Adipocyte (in vitro differentiated cells): ENCODE measurements around the gene CCDC102A.
"Not testable (repeated sequence)": the region's sequence is repeated elsewhere in the genome, so short reads cannot be mapped to it uniquely, and the experiment has no call there.

ENCODE experiments used
- DNase-seq: peaks from one replicate; pipeline ENCODE4 v3.0.0-alpha.2; 2015; ENCODE audit warnings: low read depth
- H3K27me3 ChIP-seq: replicated peaks from 2 replicates; pipeline ENCODE4 v1.7.0; 2013; ENCODE audit warnings: mild to moderate bottlenecking, low read length, moderate library complexity; ENCODE audit not compliant: control insufficient read depth, insufficient read depth
- H3K36me3 ChIP-seq: 2 replicates; pipeline ENCODE4 v1.7.0; 2013; ENCODE audit warnings: low read length, mild to moderate bottlenecking, moderate library complexity; ENCODE audit not compliant: control insufficient read depth, insufficient read depth, severe bottlenecking
- H3K4me1 ChIP-seq: 2 replicates; pipeline ENCODE4 v1.7.0; 2013; ENCODE audit warnings: mild to moderate bottlenecking, low read length, moderate library complexity; ENCODE audit not compliant: control insufficient read depth, insufficient read depth
- H3K4me3 ChIP-seq: 2 replicates; pipeline ENCODE4 v1.7.0; 2013; ENCODE audit warnings: mild to moderate bottlenecking, low read length, moderate library complexity
- H3K9ac ChIP-seq: 2 replicates; pipeline ENCODE4 v1.7.0; 2013; ENCODE audit warnings: mild to moderate bottlenecking, low read length, moderate library complexity
- H3K9me3 ChIP-seq: 2 replicates; pipeline ENCODE4 v1.7.0; 2013; ENCODE audit warnings: mild to moderate bottlenecking, low read length, moderate library complexity; ENCODE audit not compliant: control insufficient read depth

The CCDC102A gene

GRCh38 chr16:57563487-57563750 lies 27.0 kb upstream of the CCDC102A start:
- Histone ChIP-seq H3K36me3 (no peaks in the 10 kb centered on the region), H3K9ac (no peak overlapping the region), H3K9me3 (peaks cover 28% of the 10 kb centered on the region), H3K4me3 (no peak overlapping the region), H3K27me3 (peaks cover 19% of the 10 kb centered on the region), H3K4me1 (no peaks in the 10 kb centered on the region)
- DNase-seq, result no peak

GRCh38 chr16:57562669-57563486 lies 26.5 kb upstream of the CCDC102A start:
- H3K36me3 ChIP-seq, result no peaks in the 10 kb centered on the region
- H3K27me3 ChIP-seq, result peaks cover 23% of the 10 kb centered on the region
- H3K9me3 ChIP-seq, result peaks cover 28% of the 10 kb centered on the region
- H3K4me3 ChIP-seq, result no peak overlapping the region
- H3K4me1 ChIP-seq, result no peaks in the 10 kb centered on the region
- H3K9ac ChIP-seq, result no peak overlapping the region
- no peak for DNase-seq

- H3K36me3 ChIP-seq, result no peaks in the 10 kb centered on the region
- peaks cover 23% of the 10 kb centered on the region for H3K27me3 ChIP-seq
- H3K4me3 ChIP-seq, result no peak overlapping the region
- H3K4me1 ChIP-seq, result no peaks in the 10 kb centered on the region
- no peak overlapping the region for H3K9ac ChIP-seq
- DNase-seq, result no peak
- H3K9me3 ChIP-seq, result peaks cover 28% of the 10 kb centered on the region
Measured at GRCh38 chr16:57562066-57562465, 25.7 kb upstream of the CCDC102A start.

- Histone ChIP-seq H3K36me3 (no peaks in the 10 kb centered on the region), H3K4me3 (no peak overlapping the region), H3K4me1 (no peaks in the 10 kb centered on the region), H3K27me3 (peaks cover 23% of the 10 kb centered on the region), H3K9me3 (peaks cover 28% of the 10 kb centered on the region), H3K9ac (no peak overlapping the region)
- DNase-seq, result no peak
Measured at GRCh38 chr16:57559072-57559790, 22.9 kb upstream of the CCDC102A start.

GRCh38 chr16:57556941-57557541 lies 20.7 kb upstream of the CCDC102A start:
- Histone ChIP-seq H3K27me3 (peaks cover 23% of the 10 kb centered on the region), H3K9me3 (peaks cover 34% of the 10 kb centered on the region), H3K4me1 (no peaks in the 10 kb centered on the region), H3K4me3 (no peak overlapping the region), H3K9ac (no peak overlapping the region), H3K36me3 (no peaks in the 10 kb centered on the region)
- DNase-seq, result no peak

- peaks cover 20% of the 10 kb centered on the region for H3K27me3 ChIP-seq
- peaks cover 34% of the 10 kb centered on the region for H3K9me3 ChIP-seq
- H3K9ac ChIP-seq, result no peak overlapping the region
- no peak overlapping the region for H3K4me3 ChIP-seq
- no peaks in the 10 kb centered on the region for H3K4me1 ChIP-seq
- DNase-seq, result no peak
- no peaks in the 10 kb centered on the region for H3K36me3 ChIP-seq
Measured at GRCh38 chr16:57555831-57556230, 19.5 kb upstream of the CCDC102A start.

GRCh38 chr16:57551057-57551456 lies 14.7 kb upstream of the CCDC102A start:
- DNase-seq, result no peak
- no peaks in the 10 kb centered on the region for H3K4me1 ChIP-seq
- H3K9me3 ChIP-seq, result peaks cover 22% of the 10 kb centered on the region
- H3K9ac ChIP-seq, result no peak overlapping the region
- no peak overlapping the region for H3K4me3 ChIP-seq
- no peaks in the 10 kb centered on the region for H3K36me3 ChIP-seq
- no peaks in the 10 kb centered on the region for H3K27me3 ChIP-seq

- Histone ChIP-seq H3K4me1 (no peaks in the 10 kb centered on the region), H3K9ac (no peak overlapping the region), H3K4me3 (no peak overlapping the region), H3K27me3 (no peaks in the 10 kb centered on the region), H3K36me3 (no peaks in the 10 kb centered on the region), H3K9me3 (peaks cover 22% of the 10 kb centered on the region)
- DNase-seq, result no peak
Measured at GRCh38 chr16:57549730-57550129, 13.4 kb upstream of the CCDC102A start.

GRCh38 chr16:57548408-57548807 lies 12.0 kb upstream of the CCDC102A start:
- H3K27me3 ChIP-seq, result peaks cover 7% of the 10 kb centered on the region

GRCh38 chr16:57547524-57547923 lies 11.2 kb upstream of the CCDC102A start:
- H3K36me3 ChIP-seq, H3K4me1 ChIP-seq, DNase-seq: not testable (repeated sequence)

More at GRCh38 chr16:57548408-57548807, 12.0 kb upstream of the CCDC102A start:
- no peaks in the 10 kb centered on the region for H3K4me1 ChIP-seq
- no peaks in the 10 kb centered on the region for H3K36me3 ChIP-seq
- no peak overlapping the region for H3K9ac ChIP-seq
- no peak for DNase-seq
- H3K4me3 ChIP-seq, result no peak overlapping the region
- H3K9me3 ChIP-seq, result peaks cover 22% of the 10 kb centered on the region

GRCh38 chr16:57544124-57544653 lies 7.8 kb upstream of the CCDC102A start:
- no peak for DNase-seq

More at GRCh38 chr16:57547524-57547923, 11.2 kb upstream of the CCDC102A start:
- H3K4me3 ChIP-seq, H3K9ac ChIP-seq, H3K27me3 ChIP-seq: not testable (repeated sequence)
- H3K9me3 ChIP-seq, result peaks cover 20% of the 10 kb centered on the region

More at GRCh38 chr16:57544124-57544653, 7.8 kb upstream of the CCDC102A start:
- Histone ChIP-seq H3K9ac (no peak overlapping the region), H3K4me1 (no peaks in the 10 kb centered on the region), H3K4me3 (no peak overlapping the region), H3K27me3 (peaks cover 16% of the 10 kb centered on the region), H3K36me3 (no peaks in the 10 kb centered on the region), H3K9me3 (peaks cover 1% of the 10 kb centered on the region)
